Left kidney (tissue), 2 donors: ENCODE results near the gene L2HGDH. TPM values are rescaled to one million over a fixed set of nuclear protein-coding genes. Genes with fewer than 3 reads are reported as not detected.
"Not testable (repeated sequence)": the region's sequence is repeated elsewhere in the genome, so short reads cannot be mapped to it uniquely, and the experiment has no call there.

Experiments
- DNase-seq: peaks from one replicate; pipeline ENCODE4 v3.0.0-alpha.2; 2013
- polyA plus RNA-seq: library from polyadenylated mRNA; unstranded; fragments of 120-200 nt; gene quantifications from one replicate; pipeline ENCODE4 v1.2.1, GENCODE V29; 2013; ENCODE audit not compliant: insufficient read length

Gene L2HGDH
- polyA plus RNA-seq, 1 donor: 12.6 TPM

- no peak for DNase-seq
Measured at GRCh38 chr14:50340045-50340444, 28.0 kb upstream of the L2HGDH start.

- no peak for DNase-seq
Measured at GRCh38 chr14:50339178-50339804, 27.3 kb upstream of the L2HGDH start.

GRCh38 chr14:50338587-50338986 lies 26.6 kb upstream of the L2HGDH start:
- DNase-seq: no peak

- DNase-seq: peak; percentile 65
Measured at GRCh38 chr14:50335989-50336824, 24.2 kb upstream of the L2HGDH start.

GRCh38 chr14:50335389-50335788 lies 23.4 kb upstream of the L2HGDH start:
- DNase-seq: peak; percentile 72

- no peak for DNase-seq
Measured at GRCh38 chr14:50334211-50334610, 22.2 kb upstream of the L2HGDH start.

GRCh38 chr14:50333014-50333509 lies 21.0 kb upstream of the L2HGDH start:
- DNase-seq: no peak

- DNase-seq: no peak
Measured at GRCh38 chr14:50331596-50331995, 19.6 kb upstream of the L2HGDH start.

GRCh38 chr14:50321009-50321660 lies 9.1 kb upstream of the L2HGDH start:
- DNase-seq: peak; percentile 85

- no peak for DNase-seq
Measured at GRCh38 chr14:50320283-50320682, 8.3 kb upstream of the L2HGDH start.

GRCh38 chr14:50319721-50320120 lies 7.7 kb upstream of the L2HGDH start:
- DNase-seq: no peak

- DNase-seq: no peak
Measured at GRCh38 chr14:50319293-50319692, 7.3 kb upstream of the L2HGDH start.

- DNase-seq: peak; percentile 38
Measured at GRCh38 chr14:50318031-50318626, 6.1 kb upstream of the L2HGDH start.

- DNase-seq: not testable (repeated sequence)
Measured at GRCh38 chr14:50314098-50314497, 2.1 kb upstream of the L2HGDH start.

- no peak for DNase-seq
Measured at GRCh38 chr14:50312734-50313054, 665 bp upstream of the L2HGDH start.

GRCh38 chr14:50311337-50311971 lies 575 bp downstream of the L2HGDH start:
- DNase-seq: peak; percentile 28

- no peak for DNase-seq
Measured at GRCh38 chr14:50310445-50310844, 1.6 kb downstream of the L2HGDH start.

GRCh38 chr14:50308363-50308915 lies 3.6 kb downstream of the L2HGDH start:
- no peak for DNase-seq

- DNase-seq: no peak
Measured at GRCh38 chr14:50303744-50304471, 8.1 kb downstream of the L2HGDH start.

- DNase-seq: no peak
Measured at GRCh38 chr14:50301914-50302313, 10.1 kb downstream of the L2HGDH start.

GRCh38 chr14:50299585-50299984 lies 12.4 kb downstream of the L2HGDH start:
- DNase-seq: no peak
